Mesendoderm (in vitro differentiated cells): ENCODE measurements around the gene ZNF140.

Experiments
- DNase-seq: peaks from one replicate; pipeline ENCODE4 v3.0.0; 2013
- H2AK5ac ChIP-seq: 2 replicates; pipeline ENCODE4 v1.6.1; 2013; ENCODE audit warnings: low read length, inconsistent platforms
- H2BK120ac ChIP-seq: 2 replicates; pipeline ENCODE4 v1.6.1; 2013; ENCODE audit warnings: low read depth, mild to moderate bottlenecking, low read length, moderate library complexity, mixed read lengths
- H2BK15ac ChIP-seq: replicated peaks from 2 replicates; pipeline ENCODE4 v1.6.1; 2013; ENCODE audit warnings: low read depth, mild to moderate bottlenecking, moderate library complexity
- H2BK5ac ChIP-seq: 2 replicates; pipeline ENCODE4 v1.6.1; 2013; ENCODE audit warnings: low read length, inconsistent platforms
- H3K18ac ChIP-seq: 2 replicates; pipeline ENCODE4 v1.6.1; 2013; ENCODE audit warnings: mild to moderate bottlenecking, low read length, mixed read lengths
- H3K23ac ChIP-seq: one replicate; pipeline ENCODE4 v1.6.1; 2013; ENCODE audit warnings: low read length
- H3K27ac ChIP-seq: 2 replicates; pipeline ENCODE4 v1.5.1; 2013; ENCODE audit warnings: low read depth, mild to moderate bottlenecking, inconsistent platforms, low read length, moderate library complexity
- H3K27me3 ChIP-seq: 2 replicates; pipeline ENCODE4 v1.6.1; 2013; ENCODE audit warnings: low read length, control low read depth, mild to moderate bottlenecking, inconsistent platforms; ENCODE audit not compliant: insufficient read depth, poor library complexity
- H3K36me3 ChIP-seq: 2 replicates; pipeline ENCODE4 v1.6.1; 2013; ENCODE audit warnings: low read length, inconsistent platforms; ENCODE audit not compliant: control insufficient read depth, insufficient read depth
- H3K4ac ChIP-seq: one replicate; pipeline ENCODE4 v1.6.1; 2013; ENCODE audit warnings: low read depth, mild to moderate bottlenecking, low read length, moderate library complexity
- H3K4me1 ChIP-seq: 2 replicates; pipeline ENCODE4 v1.6.1; 2013; ENCODE audit warnings: low read depth, low read length, inconsistent platforms; ENCODE audit not compliant: control insufficient read depth
- H3K4me2 ChIP-seq: 2 replicates; pipeline ENCODE4 v1.6.1; 2013; ENCODE audit warnings: low read length
- H3K4me3 ChIP-seq: 2 replicates; pipeline ENCODE4 v1.5.1; 2013; ENCODE audit warnings: mild to moderate bottlenecking, low read length
- H3K56ac ChIP-seq: one replicate; pipeline ENCODE4 v1.6.1; 2013; ENCODE audit warnings: low read length
- H3K79me1 ChIP-seq: 2 replicates; pipeline ENCODE4 v1.6.1; 2013; ENCODE audit warnings: low read length, inconsistent platforms
- H3K79me2 ChIP-seq: 2 replicates; pipeline ENCODE4 v1.6.1; 2013; ENCODE audit warnings: mild to moderate bottlenecking, low read length; ENCODE audit not compliant: control insufficient read depth, insufficient read depth
- H3K9ac ChIP-seq: 2 replicates; pipeline ENCODE4 v1.6.1; 2013; ENCODE audit warnings: low read length, inconsistent platforms
- H4K5ac ChIP-seq: one replicate; pipeline ENCODE4 v1.6.1; 2013; ENCODE audit warnings: low read length
- H4K8ac ChIP-seq: one replicate; pipeline ENCODE4 v1.6.1; 2013; ENCODE audit warnings: low read depth, mild to moderate bottlenecking, control low read depth, low read length, moderate library complexity
- WGBS: extraction: QIAGEN DNeasy Blood & Tissue Kit; methylation state at CpG from one replicate; pipeline ENCODE4 v1.1.7; 2013; ENCODE audit warnings: low lambda C conversion rate, missing lambda C conversion rate; ENCODE audit not compliant: insufficient coverage; ENCODE audit errors: extremely low coverage; 5-methylcytosine and 5-hydroxymethylcytosine counted together

ZNF140 gene

DNA sequence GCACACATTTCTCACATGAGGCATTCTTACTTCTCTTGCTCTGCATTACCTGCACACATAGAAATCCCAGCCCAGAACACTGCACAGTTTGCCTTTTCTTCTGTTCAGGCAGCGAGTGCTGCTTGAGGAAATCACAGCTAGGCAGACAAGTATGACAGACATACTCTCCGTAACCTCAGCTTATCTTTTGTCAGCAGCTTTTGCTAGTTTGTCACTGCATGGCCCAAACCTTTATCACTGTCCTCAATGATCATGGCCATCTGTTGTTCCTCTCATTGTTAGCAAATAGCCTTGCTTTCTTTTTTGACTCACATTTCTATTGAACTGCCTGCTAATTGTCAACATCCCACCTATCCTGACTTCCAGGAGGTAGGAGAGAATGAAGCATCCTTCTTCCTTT is 55.0 kb downstream of the ZNF140 start:
- peaks cover 8% of the 10 kb centered on the region for H3K36me3 ChIP-seq
- H3K4me2 ChIP-seq: no peak overlapping the region
- no peak overlapping the region for H3K4ac ChIP-seq
- H4K8ac ChIP-seq: no peak overlapping the region
- DNase-seq: no peak
- no peak overlapping the region for H3K18ac ChIP-seq
- H3K27ac ChIP-seq: no peak overlapping the region
- H3K4me1 ChIP-seq: no peaks in the 10 kb centered on the region
- no peak overlapping the region for H3K9ac ChIP-seq
- H3K79me1 ChIP-seq: no peaks in the 10 kb centered on the region
- no CpG with 5 or more reads among the region's 2 CpGs for WGBS
- H3K4me3 ChIP-seq: no peak overlapping the region
- no peak overlapping the region for H3K56ac ChIP-seq
- no peaks in the 10 kb centered on the region for H3K27me3 ChIP-seq
- H4K5ac ChIP-seq: no peak overlapping the region
- no peak overlapping the region for H2BK15ac ChIP-seq
- no peak overlapping the region for H2BK120ac ChIP-seq
- H3K79me2 ChIP-seq: no peaks in the 10 kb centered on the region
- H2BK5ac ChIP-seq: no peak overlapping the region
- H2AK5ac ChIP-seq: no peak overlapping the region
- no peak overlapping the region for H3K23ac ChIP-seq

DNA sequence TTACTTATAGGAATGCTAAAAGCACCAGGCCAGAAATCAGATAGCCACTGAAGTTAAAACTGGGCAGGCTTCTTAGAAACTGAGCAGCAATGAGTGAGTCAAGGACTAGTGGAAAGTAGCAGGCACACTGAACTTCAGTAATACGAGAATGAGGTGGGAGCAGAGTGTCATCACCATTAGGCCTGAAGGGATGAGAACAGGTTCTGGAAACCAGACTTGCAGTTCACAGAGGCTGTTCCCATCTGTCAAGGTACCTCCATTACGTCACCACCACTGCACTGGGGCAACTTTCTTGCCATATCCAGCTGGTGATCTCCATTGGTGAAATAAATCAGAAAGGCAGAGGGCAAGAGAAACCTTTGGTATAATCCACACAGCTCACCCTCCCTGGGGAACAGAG is 65.3 kb downstream of the ZNF140 start:
- H2AK5ac ChIP-seq: no peak overlapping the region
- no CpG with 5 or more reads among the region's 2 CpGs for WGBS
- H3K4me2 ChIP-seq: no peak overlapping the region
- no peak overlapping the region for H3K27ac ChIP-seq
- H3K18ac ChIP-seq: no peak overlapping the region
- DNase-seq: no peak
- no peaks in the 10 kb centered on the region for H3K27me3 ChIP-seq
- H4K8ac ChIP-seq: no peak overlapping the region
- no peak overlapping the region for H3K56ac ChIP-seq
- no peak overlapping the region for H2BK15ac ChIP-seq
- no peak overlapping the region for H2BK120ac ChIP-seq
- no peak overlapping the region for H2BK5ac ChIP-seq
- no peak overlapping the region for H3K23ac ChIP-seq
- peaks cover 3% of the 10 kb centered on the region for H3K36me3 ChIP-seq
- H3K4me3 ChIP-seq: no peak overlapping the region
- H3K9ac ChIP-seq: no peak overlapping the region
- no peaks in the 10 kb centered on the region for H3K4me1 ChIP-seq
- H3K79me1 ChIP-seq: no peaks in the 10 kb centered on the region
- H3K4ac ChIP-seq: no peak overlapping the region
- no peak overlapping the region for H4K5ac ChIP-seq
- H3K79me2 ChIP-seq: no peaks in the 10 kb centered on the region

DNA sequence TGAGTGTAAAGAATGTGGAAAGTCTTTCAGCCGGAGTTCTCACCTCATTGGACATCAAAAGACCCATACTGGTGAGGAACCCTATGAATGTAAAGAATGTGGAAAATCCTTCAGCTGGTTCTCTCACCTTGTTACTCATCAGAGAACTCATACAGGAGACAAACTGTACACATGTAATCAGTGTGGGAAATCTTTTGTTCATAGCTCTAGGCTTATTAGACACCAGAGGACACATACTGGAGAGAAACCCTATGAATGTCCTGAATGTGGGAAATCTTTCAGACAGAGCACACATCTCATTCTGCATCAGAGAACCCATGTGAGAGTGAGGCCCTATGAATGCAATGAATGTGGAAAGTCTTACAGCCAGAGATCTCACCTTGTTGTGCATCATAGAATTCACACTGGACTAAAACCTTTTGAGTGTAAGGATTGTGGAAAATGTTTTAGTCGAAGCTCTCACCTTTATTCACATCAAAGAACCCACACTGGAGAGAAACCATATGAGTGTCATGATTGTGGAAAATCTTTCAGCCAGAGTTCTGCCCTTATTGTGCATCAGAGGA is 75.5 kb downstream of the ZNF140 start:
- Histone ChIP-seq H3K27me3 (no peaks in the 10 kb centered on the region), H3K18ac (no peak overlapping the region), H3K4ac (no peak overlapping the region), H3K56ac (no peak overlapping the region), H3K4me3 (peak overlapping the region; percentile 40), H3K79me1 (no peaks in the 10 kb centered on the region), H2AK5ac (no peak overlapping the region), H2BK15ac (no peak overlapping the region), H3K9ac (no peak overlapping the region), H2BK5ac (no peak overlapping the region), H4K8ac (no peak overlapping the region), H2BK120ac (no peak overlapping the region), H3K27ac (no peak overlapping the region), H3K4me2 (no peak overlapping the region), H3K4me1 (no peaks in the 10 kb centered on the region), H3K23ac (no peak overlapping the region), H3K36me3 (peaks cover 14% of the 10 kb centered on the region), H4K5ac (no peak overlapping the region), H3K79me2 (no peaks in the 10 kb centered on the region)
- no CpG with 5 or more reads among the region's 2 CpGs for WGBS
- DNase-seq: peak; percentile 35
